Measurements from ENCODE around the gene SPCS1. TPM values are rescaled to one million over a fixed set of nuclear protein-coding genes. Genes with fewer than 3 reads are reported as not detected.

The SPCS1 gene
- total and polyA plus RNA-seq, 9 of the 15 experiments (the other 6 are each of a cell fraction or from before 2014, with no cell fraction given): 73.9 to 567 (median 127) TPM

- TF ChIP-seq E2F5 (CRISPR knock-in tag; IDR thresholded peaks at IDR 0.05) (no peak), ZNF174 (CRISPR knock-in tag; IDR thresholded peaks at IDR 0.05) (no peak), SMC3 (conservative IDR thresholded peaks at IDR 0.05; ENCODE audit: insufficient read depth, low read depth, low read length) (0 out of 2 replicates have a peak, but pooled peaks have one; percentile 19), FOXA1 (IDR thresholded peaks at IDR 0.05; ENCODE audit: borderline replicate concordance) (no peak), REST (IDR thresholded peaks at IDR 0.05; ENCODE audit: borderline replicate concordance) (peak; percentile 55; the same call in 1 of the 2 replicates), REST (CRISPR knock-in tag; IDR thresholded peaks at IDR 0.05; ENCODE audit: low read depth) (no peak), TCF7L2 (IDR thresholded peaks at IDR 0.05; ENCODE audit: low read depth, low read length) (no peak), ZBTB43 (CRISPR knock-in tag; IDR thresholded peaks at IDR 0.05) (no peak), ZBTB33 (CRISPR knock-in tag; IDR thresholded peaks at IDR 0.05) (no peak), SNIP1 (IDR thresholded peaks at IDR 0.05; ENCODE audit: low read depth) (no peak), CBX2 (IDR thresholded peaks at IDR 0.05; ENCODE audit: insufficient read depth, low read length, poor library complexity, severe bottlenecking) (no peak), ZBTB17 (CRISPR knock-in tag; IDR thresholded peaks at IDR 0.05) (no peak), ELF1 (tag; IDR thresholded peaks at IDR 0.05) (no peak)
These were observed 36.6 kb downstream of the SPCS1 start (continued) for GRCh38 chr3:52742418-52743041.

Data from K562 (cell line).